ENCODE measurements around the gene PLPP4. TPM values are rescaled to one million over a fixed set of nuclear protein-coding genes. Genes with fewer than 3 reads are reported as not detected.

Gene PLPP4
- polyA plus RNA-seq, 1 of the 3 experiments (the other 2 are of a cell fraction): 27.9 TPM

GRCh38 chr10:120578890-120579289 lies 121.9 kb downstream of the PLPP4 start (continued):
- no peak for TF ChIP-seq PBX3 (IDR thresholded peaks at IDR 0.05)
- no peak for TF ChIP-seq CHD2 (IDR thresholded peaks at IDR 0.05; ENCODE audit: low read length, partially characterized antibody)
- TF ChIP-seq FOXM1 (IDR thresholded peaks at IDR 0.05; ENCODE audit: low read depth): no peak
- no peak for TF ChIP-seq ZBTB33 (IDR thresholded peaks at IDR 0.05; ENCODE audit: borderline replicate concordance, low read depth)

- DNase-seq: no peak
- H3K4me1 ChIP-seq (ENCODE audit: control insufficient read depth in 1 of 2, insufficient read depth in 2 of 2, low read depth in 1 of 2, low read length in 1 of 2): no peaks in the 10 kb centered on the region; a peak in 1 of 4 replicates
- H3K4me2 ChIP-seq: no peak overlapping the region
- peaks cover 4% of the 10 kb centered on the region; the same call in 1 of the 2 replicates for H4K20me1 ChIP-seq (ENCODE audit: insufficient read depth)
- no peaks in the 10 kb centered on the region for H3K9me2 ChIP-seq
- no peak overlapping the region for H3K27ac ChIP-seq (ENCODE audit: low read depth in 2 of 2, low read length in 1 of 2)
- H2AFZ ChIP-seq (ENCODE audit: low read depth): no peak overlapping the region
- no peak overlapping the region for H3K9ac ChIP-seq
- ChIA-PET POLR2A (no interaction called here), CTCF (no interaction called here)
- H3F3A ChIP-seq (replicated peaks; ENCODE audit: insufficient read depth): no peaks in the 10 kb centered on the region
- no peak for TF ChIP-seq FOXM1 (IDR thresholded peaks at IDR 0.05; ENCODE audit: low read depth)
- no peak for TF ChIP-seq JUND (IDR thresholded peaks at IDR 0.05)
- no peak for TF ChIP-seq PBX3 (IDR thresholded peaks at IDR 0.05)
- TF ChIP-seq MXI1 (IDR thresholded peaks at IDR 0.05; ENCODE audit: low read depth, low read length): no peak
- TF ChIP-seq CTCF (IDR thresholded peaks at IDR 0.05): peak; percentile 22; the same call in 1 of the 2 replicates
- H3K9me3 ChIP-seq: no peaks in the 10 kb centered on the region
- H3K27me3 ChIP-seq (ENCODE audit: insufficient read depth): no peaks in the 10 kb centered on the region
- H3K79me2 ChIP-seq (ENCODE audit: insufficient read depth): peaks cover 22% of the 10 kb centered on the region; the same call in 1 of the 2 replicates
- WGBS (ENCODE audit: low lambda C conversion rate): 80% methylated on average over 16 of the region's 16 CpGs
- H3K4me3 ChIP-seq (ENCODE audit: low read depth in 2 of 2, low read length in 1 of 2): no peak overlapping the region
- peaks cover 0 to 14% of the 10 kb centered on the region in 2 experiments for H3K36me3 ChIP-seq (replicated peaks in 1 of 2; ENCODE audit: control insufficient read depth in 1 of 2, insufficient read depth in 2 of 2, low read length in 1 of 2)
Measured at GRCh38 chr10:120580918-120581895, 124.2 kb downstream of the PLPP4 start.

Data from SK-N-SH (cell line).